HG03342 (cell line): ENCODE results near the gene ERCC1.

Source experiments
- ATAC-seq: cut with Tn5 transposase; IDR thresholded peaks from one replicate; pipeline ENCODE4 v1.9.1; 2021; ENCODE audit warnings: mild to moderate bottlenecking, moderate library complexity; ENCODE audit not compliant: unreplicated experiment

ERCC1 gene

GRCh38 chr19:45406226-45407090 lies 17.3 kb downstream of the ERCC1 start, which contains the start of gene POLR1G:
TSS of gene POLR1G (plus strand) at chr19:45406644. CDS start at chr19:45406697, 53 bp downstream.
- ATAC-seq = peak; percentile 59

- ATAC-seq = peak; percentile 35
Measured at GRCh38 chr19:45405435-45406225, 18.1 kb downstream of the ERCC1 start.

- peak; percentile 29 for ATAC-seq
Measured at GRCh38 chr19:45404557-45405434, 18.9 kb downstream of the ERCC1 start, which contains the start of gene PPP1R13L. TSS of gene PPP1R13L (minus strand) at chr19:45405069. CDS start at chr19:45398318, 6,751 bp downstream.

GRCh38 chr19:45403781-45404556 lies 19.7 kb downstream of the ERCC1 start:
- no peak for ATAC-seq

GRCh38 chr19:45403272-45403671 lies 20.4 kb downstream of the ERCC1 start:
- ATAC-seq = no peak

GRCh38 chr19:45402298-45403061 lies 21.2 kb downstream of the ERCC1 start:
- ATAC-seq = no peak

- ATAC-seq = no peak
Measured at GRCh38 chr19:45401815-45402214, 21.9 kb downstream of the ERCC1 start.

- ATAC-seq = no peak
Measured at GRCh38 chr19:45400192-45400591, 23.5 kb downstream of the ERCC1 start.

GRCh38 chr19:45395821-45396617 lies 27.7 kb downstream of the ERCC1 start:
- ATAC-seq = no peak

GRCh38 chr19:45391871-45392665 lies 31.6 kb downstream of the ERCC1 start:
- no peak for ATAC-seq

- no peak for ATAC-seq
Measured at GRCh38 chr19:45391346-45391745, 32.4 kb downstream of the ERCC1 start.

- no peak for ATAC-seq
Measured at GRCh38 chr19:45385392-45386221, 38.1 kb downstream of the ERCC1 start.

GRCh38 chr19:45382426-45382825 lies 41.3 kb downstream of the ERCC1 start:
- no peak for ATAC-seq

- no peak for ATAC-seq
Measured at GRCh38 chr19:45380107-45380506, 43.6 kb downstream of the ERCC1 start.

- no peak for ATAC-seq
Measured at GRCh38 chr19:45376045-45376724, 47.5 kb downstream of the ERCC1 start.
